BLaER1 (cell line): ENCODE data around the gene RAB17.
A peak's percentile ranks its signal among the peaks of the same experiment; 100 is the strongest.

Experiments used
- H3K27ac ChIP-seq: shearing (Covaris generic); formaldehyde crosslinking; 2 replicates; pipeline ENCODE4 v1.8.1; 2022
- H3K27me3 ChIP-seq: shearing (Covaris generic); formaldehyde crosslinking; 2 replicates; pipeline ENCODE4 v1.8.1; 2022
- H3K36me3 ChIP-seq: shearing (Covaris generic); formaldehyde crosslinking; 2 replicates; pipeline ENCODE4 v1.8.1; 2022
- H3K4me1 ChIP-seq: shearing (Covaris generic); formaldehyde crosslinking; 2 replicates; pipeline ENCODE4 v1.8.1; 2022
- H3K4me2 ChIP-seq: shearing (Covaris generic); formaldehyde crosslinking; 2 replicates; pipeline ENCODE4 v1.8.1; 2022
- H3K4me3 ChIP-seq: shearing (Covaris generic); formaldehyde crosslinking; 2 replicates; pipeline ENCODE4 v1.8.1; 2022
- H3K9ac ChIP-seq: shearing (Covaris generic); formaldehyde crosslinking; 2 replicates; pipeline ENCODE4 v1.8.1; 2022
- H3K9me3 ChIP-seq: shearing (Covaris generic); formaldehyde crosslinking; 2 replicates; pipeline ENCODE4 v1.8.1; 2022
- H4K20me1 ChIP-seq: shearing (Covaris generic); formaldehyde crosslinking; 2 replicates; pipeline ENCODE4 v1.8.1; 2022
- Cebpa-rat ChIP-seq: shearing (Covaris generic); IDR thresholded peaks from 2 replicates; pipeline ENCODE4 v1.8.1; 2022

RAB17 gene

GRCh38 chr2:237625216-237625705, 34.7 kb upstream of the RAB17 start:
- H3K27me3 ChIP-seq, result peaks cover 45% of the 10 kb centered on the region
- H3K36me3 ChIP-seq, result peaks cover 6% of the 10 kb centered on the region
- H3K27ac ChIP-seq, result no peak overlapping the region
- no peak for TF ChIP-seq Cebpa-rat
- peaks cover 24% of the 10 kb centered on the region for H4K20me1 ChIP-seq
- peak overlapping the region; percentile 85 for H3K4me2 ChIP-seq
- H3K9ac ChIP-seq, result no peak overlapping the region
- no peak overlapping the region for H3K4me3 ChIP-seq
- H3K9me3 ChIP-seq, result no peaks in the 10 kb centered on the region
- peaks cover 81% of the 10 kb centered on the region for H3K4me1 ChIP-seq

GRCh38 chr2:237624565-237624964, 34.0 kb upstream of the RAB17 start:
- TF ChIP-seq Cebpa-rat, result no peak
- no peak overlapping the region for H3K9ac ChIP-seq
- no peaks in the 10 kb centered on the region for H3K9me3 ChIP-seq
- H4K20me1 ChIP-seq, result peaks cover 17% of the 10 kb centered on the region
- H3K4me3 ChIP-seq, result no peak overlapping the region
- peaks cover under 1% of the 10 kb centered on the region; the same call in 1 of the 2 replicates for H3K36me3 ChIP-seq
- peak overlapping the region; percentile 85 for H3K4me2 ChIP-seq
- peaks cover 45% of the 10 kb centered on the region for H3K27me3 ChIP-seq
- no peak overlapping the region for H3K27ac ChIP-seq
- peaks cover 75% of the 10 kb centered on the region for H3K4me1 ChIP-seq

- Histone ChIP-seq H3K36me3 (no peaks in the 10 kb centered on the region), H3K4me1 (peaks cover 75% of the 10 kb centered on the region), H3K27ac (no peak overlapping the region), H3K27me3 (peaks cover 38% of the 10 kb centered on the region), H3K9ac (no peak overlapping the region), H3K4me2 (peak overlapping the region; percentile 85; the same call in 1 of the 2 replicates), H3K9me3 (no peaks in the 10 kb centered on the region), H4K20me1 (peaks cover 9% of the 10 kb centered on the region), H3K4me3 (no peak overlapping the region)
- TF ChIP-seq Cebpa-rat, result no peak
Measured at GRCh38 chr2:237623428-237624403, 33.2 kb upstream of the RAB17 start.

- Histone ChIP-seq H3K4me3 (no peak overlapping the region), H3K9ac (no peak overlapping the region), H3K4me2 (peak overlapping the region; percentile 94), H3K36me3 (no peaks in the 10 kb centered on the region), H3K27me3 (no peaks in the 10 kb centered on the region), H3K4me1 (peaks cover 82% of the 10 kb centered on the region), H3K9me3 (no peaks in the 10 kb centered on the region), H4K20me1 (no peaks in the 10 kb centered on the region), H3K27ac (peak overlapping the region; percentile 40; the same call in 1 of the 2 replicates)
- TF ChIP-seq Cebpa-rat, result no peak
Measured at GRCh38 chr2:237618449-237618848, 27.9 kb upstream of the RAB17 start.

GRCh38 chr2:237617587-237617982, 27.1 kb upstream of the RAB17 start:
- H3K36me3 ChIP-seq, result no peaks in the 10 kb centered on the region
- TF ChIP-seq Cebpa-rat, result no peak
- H3K4me2 ChIP-seq, result peak overlapping the region; percentile 94
- peaks cover 84% of the 10 kb centered on the region for H3K4me1 ChIP-seq
- no peaks in the 10 kb centered on the region for H4K20me1 ChIP-seq
- H3K9ac ChIP-seq, result peak overlapping the region; percentile 55
- H3K4me3 ChIP-seq, result peak overlapping the region; percentile 60
- H3K27ac ChIP-seq, result peak overlapping the region; percentile 90
- no peaks in the 10 kb centered on the region for H3K9me3 ChIP-seq
- no peaks in the 10 kb centered on the region for H3K27me3 ChIP-seq

GRCh38 chr2:237616734-237617586, 26.4 kb upstream of the RAB17 start:
- Histone ChIP-seq H4K20me1 (no peaks in the 10 kb centered on the region), H3K36me3 (no peaks in the 10 kb centered on the region), H3K27me3 (no peaks in the 10 kb centered on the region), H3K27ac (peak overlapping the region; percentile 90), H3K9ac (peak overlapping the region; percentile 72), H3K4me3 (peak overlapping the region; percentile 60), H3K4me2 (peak overlapping the region; percentile 94), H3K4me1 (peaks cover 84% of the 10 kb centered on the region), H3K9me3 (no peaks in the 10 kb centered on the region)
- no peak for TF ChIP-seq Cebpa-rat

- TF ChIP-seq Cebpa-rat, result no peak
- H4K20me1 ChIP-seq, result no peaks in the 10 kb centered on the region
- no peaks in the 10 kb centered on the region for H3K36me3 ChIP-seq
- H3K9ac ChIP-seq, result peak overlapping the region; percentile 72
- no peaks in the 10 kb centered on the region for H3K9me3 ChIP-seq
- peak overlapping the region; percentile 48 for H3K4me3 ChIP-seq
- peaks cover 78% of the 10 kb centered on the region for H3K4me1 ChIP-seq
- H3K27ac ChIP-seq, result peak overlapping the region; percentile 90
- peak overlapping the region; percentile 94 for H3K4me2 ChIP-seq
- H3K27me3 ChIP-seq, result no peaks in the 10 kb centered on the region
Measured at GRCh38 chr2:237616373-237616733, 25.8 kb upstream of the RAB17 start.

- no peak for TF ChIP-seq Cebpa-rat
- H3K4me1 ChIP-seq, result peaks cover 75% of the 10 kb centered on the region
- H4K20me1 ChIP-seq, result no peaks in the 10 kb centered on the region
- no peaks in the 10 kb centered on the region for H3K27me3 ChIP-seq
- H3K27ac ChIP-seq, result peak overlapping the region; percentile 90
- H3K4me3 ChIP-seq, result peak overlapping the region; percentile 48
- peak overlapping the region; percentile 72 for H3K9ac ChIP-seq
- peak overlapping the region; percentile 94 for H3K4me2 ChIP-seq
- no peaks in the 10 kb centered on the region for H3K9me3 ChIP-seq
- no peaks in the 10 kb centered on the region for H3K36me3 ChIP-seq
Measured at GRCh38 chr2:237615631-237616249, 25.2 kb upstream of the RAB17 start.

GRCh38 chr2:237614151-237614720, 23.7 kb upstream of the RAB17 start:
- Histone ChIP-seq H3K4me2 (peak overlapping the region; percentile 94), H3K9ac (peak overlapping the region; percentile 7; the same call in 1 of the 2 replicates), H3K27ac (peak overlapping the region; percentile 90), H3K4me1 (peaks cover 71% of the 10 kb centered on the region), H3K9me3 (no peaks in the 10 kb centered on the region), H3K27me3 (no peaks in the 10 kb centered on the region), H4K20me1 (no peaks in the 10 kb centered on the region), H3K4me3 (no peak overlapping the region; the same call in none of the 2 replicates), H3K36me3 (no peaks in the 10 kb centered on the region)
- peak; percentile 88 for TF ChIP-seq Cebpa-rat
